A172 (cell line): ENCODE results near the gene PRKAG3. TPM values are rescaled to one million over a fixed set of nuclear protein-coding genes. Genes with fewer than 3 reads are reported as not detected.
"Not testable (repeated sequence)": the region's sequence is repeated elsewhere in the genome, so short reads cannot be mapped to it uniquely, and the experiment has no call there.

ENCODE experiments used
- DNase-seq: peaks from one replicate; pipeline ENCODE4 v3.0.0-alpha.2; 2015; ENCODE audit warnings: low spot score
- total RNA-seq: library from RNA; depleted of rRNA; stranded (reverse); fragments of >200 nt; shearing (Covaris generic); gene quantifications from 2 replicates; pipeline ENCODE4 v1.2.3, GENCODE V29; 2014

The PRKAG3 gene
- total RNA-seq, 1 experiment from 2014 or later: not detected

- no peak for DNase-seq
These were observed 31.5 kb upstream of the PRKAG3 start for GRCh38 chr2:218863021-218863520.

- DNase-seq: no peak
These were observed 30.2 kb upstream of the PRKAG3 start for GRCh38 chr2:218861645-218862318.

- no peak for DNase-seq
These were observed 29.4 kb upstream of the PRKAG3 start for GRCh38 chr2:218860950-218861381.

GRCh38 chr2:218859988-218860831 lies 28.6 kb upstream of the PRKAG3 start:
- no peak for DNase-seq

GRCh38 chr2:218859556-218859987 lies 28.0 kb upstream of the PRKAG3 start, which contains the start of gene WNT6:
TSS of gene WNT6 (plus strand) at chr2:218859805. CDS start at chr2:218860038, 233 bp downstream.
- DNase-seq: no peak

GRCh38 chr2:218858671-218859555 lies 27.3 kb upstream of the PRKAG3 start:
- DNase-seq: no peak

- no peak for DNase-seq
These were observed 26.5 kb upstream of the PRKAG3 start for GRCh38 chr2:218858138-218858445.

GRCh38 chr2:218857371-218858137 lies 26.0 kb upstream of the PRKAG3 start:
- peak; percentile 50 for DNase-seq

- DNase-seq: no peak
These were observed 25.3 kb upstream of the PRKAG3 start for GRCh38 chr2:218856896-218857243.

GRCh38 chr2:218856167-218856895 lies 24.7 kb upstream of the PRKAG3 start:
- no peak for DNase-seq

- no peak for DNase-seq
These were observed 23.9 kb upstream of the PRKAG3 start for GRCh38 chr2:218855305-218856166.

- no peak for DNase-seq
These were observed 23.3 kb upstream of the PRKAG3 start for GRCh38 chr2:218854860-218855259.

GRCh38 chr2:218853766-218854165 lies 22.2 kb upstream of the PRKAG3 start:
- DNase-seq: peak; percentile 95

- DNase-seq: peak; percentile 70
These were observed 21.5 kb upstream of the PRKAG3 start for GRCh38 chr2:218852911-218853667.

GRCh38 chr2:218851286-218851685 lies 19.7 kb upstream of the PRKAG3 start:
- DNase-seq: no peak

GRCh38 chr2:218850796-218851195 lies 19.2 kb upstream of the PRKAG3 start:
- DNase-seq: no peak

- peak; percentile 92 for DNase-seq
These were observed 18.1 kb upstream of the PRKAG3 start for GRCh38 chr2:218849721-218850120.

- not testable (repeated sequence) for DNase-seq
These were observed 15.4 kb upstream of the PRKAG3 start for GRCh38 chr2:218846963-218847362.

- DNase-seq: not testable (repeated sequence)
These were observed 12.7 kb upstream of the PRKAG3 start for GRCh38 chr2:218844334-218844733.
